CD4-positive, alpha-beta T cell treated with Interferon gamma for 1 hour (primary cell): ENCODE measurements around the gene VASN.
A peak's percentile ranks its signal among the peaks of the same experiment; 100 is the strongest.

ENCODE experiments used
- DNase-seq: peaks from one replicate; pipeline ENCODE4 v3.0.0-alpha.2; 2020

VASN gene

DNA sequence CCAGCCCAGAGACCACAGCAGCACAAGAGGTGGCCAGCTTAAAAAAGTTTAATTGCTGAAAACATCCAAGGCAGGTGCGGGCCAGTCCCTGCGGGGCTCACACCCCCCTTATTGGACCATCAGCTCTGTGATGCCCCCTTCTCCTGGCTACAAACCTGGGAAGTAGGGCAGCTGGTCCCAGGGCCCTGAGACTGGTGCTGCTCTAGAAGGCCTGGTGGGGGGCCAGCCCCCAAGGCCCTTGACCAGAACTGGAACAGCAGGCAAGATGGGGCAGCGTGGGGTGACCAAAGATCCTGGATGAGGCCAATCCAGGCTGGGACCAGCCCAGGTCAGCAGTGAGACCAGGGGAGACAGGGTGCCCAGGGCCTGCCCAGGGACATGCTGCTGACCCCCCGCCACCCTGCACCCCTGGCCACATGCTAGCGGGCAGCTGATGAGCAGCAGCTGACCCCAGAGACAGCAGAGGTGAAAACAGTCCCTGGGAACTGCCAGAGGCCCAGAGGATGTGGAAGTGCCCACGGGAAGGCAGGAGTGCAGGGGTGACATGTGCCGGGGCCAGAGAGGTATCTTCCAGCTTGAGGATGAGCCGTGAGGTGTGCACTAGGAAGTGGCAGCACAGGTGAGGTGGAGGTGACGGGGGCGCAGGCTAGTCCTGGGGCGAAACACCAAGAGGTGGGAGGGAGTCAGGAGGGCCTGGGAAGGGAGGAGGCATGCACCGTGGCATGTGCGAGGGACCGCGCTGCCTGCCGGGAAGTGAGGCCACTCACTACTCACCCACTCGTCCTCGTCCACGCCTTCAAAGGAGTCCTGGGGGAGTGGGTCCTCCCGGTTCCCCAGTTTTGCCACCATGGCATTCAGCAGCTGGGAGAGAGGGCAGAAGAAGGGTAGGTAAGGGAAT lies 16.9 kb upstream of the VASN start:
- no peak for DNase-seq

DNA sequence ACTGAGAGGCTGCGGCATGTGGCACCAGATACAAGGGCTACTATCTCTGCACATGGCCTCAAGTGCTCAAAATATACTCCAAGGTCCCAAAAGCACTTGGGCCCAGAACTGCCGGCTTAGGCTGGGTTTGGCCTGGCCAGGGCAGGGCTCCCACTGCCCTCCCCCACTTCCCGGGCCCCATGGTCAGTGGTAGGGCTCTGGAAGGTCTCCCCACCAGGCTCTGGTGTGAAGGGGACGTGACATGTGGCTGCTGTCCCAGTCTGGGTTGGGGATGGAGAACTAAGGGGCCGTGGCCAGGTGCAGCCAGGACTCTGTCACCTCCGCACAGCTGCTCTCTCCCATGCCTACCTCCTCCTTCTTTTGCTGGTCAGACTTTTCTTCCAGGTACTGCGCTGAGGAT lies 14.8 kb upstream of the VASN start:
- no peak for DNase-seq

DNA sequence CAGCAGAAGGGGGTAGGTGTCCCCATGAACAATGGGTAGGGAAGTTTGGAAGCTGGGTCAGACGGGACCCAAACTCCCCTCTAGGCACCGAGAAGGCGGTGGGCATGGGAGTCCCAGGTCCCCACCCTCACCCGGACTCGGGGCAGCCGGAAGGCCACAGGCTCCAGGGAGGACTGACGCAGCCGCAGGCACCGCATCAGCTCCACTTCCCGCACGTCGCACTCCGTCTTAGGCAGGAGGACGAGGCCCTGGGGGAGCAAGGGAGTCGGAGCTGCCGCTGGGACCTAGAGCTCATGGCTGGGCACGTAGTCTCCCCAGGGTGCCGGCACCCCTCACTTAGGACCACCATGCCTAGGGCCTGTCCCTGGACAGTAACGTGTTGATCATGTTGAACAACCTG lies 13.4 kb upstream of the VASN start:
- no peak for DNase-seq

DNA sequence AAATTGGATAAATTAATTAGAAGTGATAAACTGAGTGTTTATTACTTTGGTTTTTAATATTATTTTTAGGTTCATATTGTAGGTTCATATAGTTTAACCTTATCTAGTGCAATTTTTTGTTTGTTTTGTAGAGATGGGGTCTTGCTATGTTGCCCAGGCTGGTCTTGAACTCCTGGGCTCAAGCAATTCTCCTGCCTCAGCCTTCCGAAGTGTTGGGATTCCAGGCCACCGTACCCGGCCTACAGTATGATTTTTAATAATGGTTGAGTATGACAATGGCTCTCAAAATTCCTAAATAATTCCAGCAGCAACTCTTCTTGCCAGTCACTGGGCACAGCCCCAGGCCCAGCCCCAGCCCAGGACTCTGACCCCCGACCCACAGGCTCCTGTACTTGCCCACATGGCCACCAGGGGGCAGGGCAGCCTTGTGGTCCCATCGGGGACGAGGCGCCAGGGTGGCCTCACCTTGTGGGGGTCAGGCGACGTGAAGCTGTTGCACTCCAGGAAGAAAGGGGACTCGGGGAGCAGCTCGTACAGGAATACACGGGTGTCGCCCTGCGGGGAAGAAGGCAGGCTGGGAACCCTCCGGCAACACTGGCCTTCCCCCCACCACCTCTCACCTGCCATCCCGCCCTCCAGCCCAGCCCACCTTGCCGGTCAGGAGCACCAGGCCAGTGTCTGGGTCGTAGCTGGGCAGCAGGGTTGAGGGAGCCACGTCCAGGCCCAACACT lies 12.7 kb upstream of the VASN start:
- peak; percentile 50 for DNase-seq

DNA sequence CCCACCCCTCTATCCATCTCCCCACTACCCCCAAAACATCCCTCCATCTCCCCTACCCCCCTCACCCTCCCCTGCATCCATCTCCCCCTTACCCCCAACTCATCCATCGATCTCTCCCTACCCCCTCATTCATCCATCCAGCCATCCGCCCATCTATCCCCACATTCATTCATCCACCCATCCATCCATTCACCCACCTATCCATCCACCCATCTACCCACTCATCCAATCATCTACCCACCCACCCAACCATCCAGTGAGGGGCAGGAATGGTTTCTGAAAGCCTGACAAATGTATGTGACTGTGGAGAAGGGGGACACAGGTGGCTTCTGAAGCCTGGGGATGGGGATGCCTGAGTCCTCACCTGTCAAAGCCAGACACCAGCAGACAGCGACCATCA lies 11.7 kb upstream of the VASN start:
- DNase-seq = no peak

DNA sequence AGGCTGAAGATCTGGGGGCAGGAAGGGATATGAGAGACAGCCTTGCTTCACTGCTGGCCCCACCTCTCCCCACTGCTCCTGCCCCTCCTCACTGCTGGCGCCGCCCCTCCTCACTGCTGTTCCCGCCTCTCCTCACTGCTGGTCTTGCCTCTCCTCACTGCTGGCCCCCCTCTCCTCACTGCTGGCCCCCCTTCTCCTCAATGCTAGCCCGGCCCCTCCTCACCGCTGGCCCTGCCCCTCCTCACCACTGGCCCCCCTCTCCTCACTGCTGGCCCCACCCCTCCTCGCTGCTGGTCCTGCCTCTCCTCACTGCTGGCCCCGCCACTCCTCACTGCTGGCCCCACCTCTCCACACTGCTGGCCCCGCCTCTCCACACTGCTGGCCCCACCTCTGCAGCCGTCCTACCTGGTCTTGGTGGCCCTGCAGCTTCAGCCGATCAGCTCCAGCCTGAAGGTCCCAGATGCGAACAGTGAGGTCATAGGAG lies 11.1 kb upstream of the VASN start:
- DNase-seq = no peak

DNA sequence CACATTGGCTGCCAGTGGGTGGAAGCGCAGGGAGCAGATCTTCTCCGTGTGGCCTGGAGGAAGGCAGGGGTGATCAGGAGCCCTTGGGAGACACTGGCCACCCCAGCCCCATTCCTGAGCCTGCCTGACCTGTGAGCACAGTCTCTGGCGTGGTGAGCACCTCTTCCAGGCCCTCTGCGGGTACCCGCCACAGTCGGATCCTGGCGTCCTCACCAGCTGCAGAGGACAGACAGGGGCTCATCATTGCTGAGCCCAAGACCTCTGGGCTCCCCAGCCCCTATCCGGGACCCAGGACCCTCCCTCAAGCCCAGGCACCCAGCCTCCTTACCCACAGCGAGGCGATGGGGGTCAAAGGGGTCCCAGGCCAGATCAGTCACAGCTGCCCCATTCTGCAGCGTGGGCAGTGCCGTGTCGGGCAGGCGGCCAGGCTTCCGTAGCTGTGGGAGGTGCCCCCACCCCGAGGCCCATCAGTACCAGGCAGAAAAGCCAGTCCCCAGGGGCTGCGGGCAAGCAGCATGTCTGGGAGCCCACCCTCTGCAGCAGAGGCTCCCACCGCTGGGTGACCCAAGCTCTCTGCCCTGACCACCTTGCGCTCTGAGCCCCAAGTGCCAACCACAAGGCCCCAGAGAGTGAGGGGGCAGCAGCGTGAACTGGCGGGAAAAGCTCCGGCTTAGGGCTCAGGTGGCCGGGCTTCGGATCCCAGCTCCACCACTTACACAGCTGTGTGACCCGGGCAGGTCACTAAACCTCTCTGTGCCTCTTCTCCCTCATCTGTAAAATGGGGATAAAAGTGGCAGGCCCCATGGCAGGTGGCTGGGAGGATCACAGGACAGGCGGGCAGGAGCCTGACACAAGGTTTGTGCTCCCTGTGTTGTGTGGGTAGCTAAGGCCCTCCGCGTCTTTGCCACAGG lies 10.4 kb upstream of the VASN start:
- DNase-seq = no peak

DNA sequence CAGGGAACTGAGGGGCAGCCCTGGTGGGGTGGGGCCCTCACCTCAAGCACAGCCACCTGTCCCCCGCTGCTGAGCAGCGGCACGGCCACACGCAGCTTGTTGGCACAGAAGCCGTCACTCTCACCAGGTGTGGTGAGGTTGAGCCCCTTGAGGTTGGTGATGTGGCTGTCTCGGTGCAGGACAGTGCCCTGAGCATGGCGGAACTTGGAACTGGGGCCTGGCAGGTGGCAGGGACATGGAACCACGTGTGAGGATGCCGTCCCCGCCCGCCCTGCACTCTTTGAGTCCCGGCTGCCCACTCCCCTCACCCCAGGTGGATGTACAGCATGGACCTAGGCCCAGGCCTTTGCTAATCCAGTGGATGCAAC lies 9.7 kb upstream of the VASN start:
- no peak for DNase-seq

DNA sequence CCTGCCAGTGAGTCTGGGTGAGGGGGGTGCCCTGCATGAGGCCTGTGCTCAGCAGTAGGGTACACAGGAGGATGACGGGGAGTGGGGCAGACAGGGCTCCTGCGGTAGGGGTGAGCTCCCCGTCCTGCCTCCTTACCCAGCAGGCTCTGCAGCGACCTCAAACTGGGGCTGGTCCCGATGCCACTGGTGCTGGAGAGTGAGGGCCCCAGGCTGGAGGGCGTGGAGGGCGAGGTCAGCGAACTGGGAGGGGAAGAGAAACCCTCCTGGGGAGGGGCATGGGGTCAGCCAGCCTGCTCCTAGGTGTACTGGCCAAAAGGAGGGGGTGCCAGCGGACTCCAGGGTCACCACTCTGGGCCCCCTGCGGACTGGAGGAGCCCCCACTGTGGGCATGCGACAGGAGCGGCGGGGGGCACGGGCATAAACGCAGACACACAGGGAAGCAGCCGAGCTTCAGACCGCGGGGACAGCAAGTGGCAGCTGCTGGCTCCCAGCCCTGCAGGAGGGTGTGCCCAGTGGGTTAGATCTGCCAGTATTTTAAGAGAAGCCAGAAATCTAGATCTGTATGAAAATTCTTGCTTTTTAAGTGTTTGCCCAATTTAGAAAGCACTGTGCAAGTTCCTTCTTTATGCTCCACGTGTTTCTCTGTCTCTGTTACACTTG lies 9.0 kb upstream of the VASN start:
- no peak for DNase-seq

DNA sequence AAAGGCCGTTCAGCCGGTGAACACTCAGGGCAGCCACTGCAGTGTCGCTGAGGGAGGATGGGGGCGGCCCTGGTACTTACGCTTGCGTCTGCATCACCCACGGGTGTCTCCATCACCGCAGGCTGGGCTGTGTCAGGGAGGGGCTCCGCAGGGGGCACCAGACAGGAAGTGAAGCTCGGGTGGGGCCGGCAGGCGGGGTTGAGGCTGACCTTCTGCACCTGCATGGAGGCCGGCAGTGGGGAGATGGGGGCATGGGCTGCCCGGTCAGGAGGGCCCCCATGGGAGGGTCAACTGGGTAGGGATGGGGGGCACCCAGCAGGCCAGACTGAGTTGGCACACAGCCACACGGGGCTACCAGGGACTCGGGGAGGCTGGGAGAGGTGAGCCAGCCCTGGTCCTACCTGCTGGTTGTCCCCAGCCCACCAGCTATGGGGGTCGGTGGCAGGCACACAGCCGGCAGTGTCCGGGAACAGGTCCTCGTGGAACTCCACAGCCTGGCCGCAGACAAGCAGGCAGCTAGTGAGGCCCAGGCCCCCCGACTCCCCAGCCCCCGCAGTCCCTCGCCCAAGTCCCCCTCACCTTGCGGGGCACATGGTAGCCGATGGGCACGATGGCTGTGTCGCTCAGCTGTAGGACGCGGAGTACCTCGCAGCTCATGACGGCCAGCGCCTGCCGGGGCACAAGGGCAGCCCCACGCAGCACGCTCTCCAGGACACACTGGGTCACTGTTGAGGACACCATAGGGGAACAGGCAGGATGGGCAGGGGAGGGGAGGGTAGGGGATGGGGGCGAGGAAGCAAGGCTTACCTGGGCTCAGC lies 7.2 kb upstream of the VASN start:
- peak; percentile 17 for DNase-seq

DNA sequence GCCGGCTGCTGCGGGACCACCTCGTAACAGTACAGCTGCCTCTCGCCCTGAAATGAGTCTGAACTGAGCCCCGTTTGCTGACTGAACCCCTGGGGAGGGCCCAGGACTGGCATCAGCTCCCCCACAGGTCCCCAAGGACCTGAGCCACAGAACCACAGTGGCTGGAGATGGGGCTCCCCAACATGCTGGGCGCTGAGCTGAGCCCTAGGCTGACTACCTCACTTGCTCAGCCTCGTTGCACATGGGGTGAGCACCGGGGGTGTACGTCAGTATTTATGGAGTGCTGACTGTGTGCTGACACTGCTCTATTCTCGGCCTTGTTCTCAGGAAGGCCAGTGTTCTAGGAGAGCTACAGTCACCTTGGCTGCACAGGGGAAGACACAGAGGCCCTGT lies 6.6 kb upstream of the VASN start:
- peak; percentile 59 for DNase-seq

DNA sequence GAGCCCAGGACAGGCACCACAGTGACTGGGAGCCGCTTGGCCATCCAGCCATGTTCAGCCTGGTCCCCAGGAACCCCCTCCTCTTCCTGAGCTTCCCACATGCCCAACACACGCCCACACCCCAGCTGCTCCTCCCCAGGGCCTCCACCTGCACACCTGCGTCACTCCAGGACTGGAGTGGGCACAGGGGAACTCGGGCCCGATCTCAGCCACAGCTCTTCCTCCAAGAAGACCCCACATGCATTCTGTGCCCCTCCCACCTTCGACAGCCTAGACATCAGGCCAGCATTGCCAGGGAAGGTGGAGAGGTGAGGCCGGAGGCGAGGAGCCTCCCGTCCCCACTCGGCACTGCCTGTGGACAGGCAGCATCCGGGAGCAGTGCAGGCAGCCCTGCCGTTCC lies 6.0 kb upstream of the VASN start:
- DNase-seq = no peak

DNA sequence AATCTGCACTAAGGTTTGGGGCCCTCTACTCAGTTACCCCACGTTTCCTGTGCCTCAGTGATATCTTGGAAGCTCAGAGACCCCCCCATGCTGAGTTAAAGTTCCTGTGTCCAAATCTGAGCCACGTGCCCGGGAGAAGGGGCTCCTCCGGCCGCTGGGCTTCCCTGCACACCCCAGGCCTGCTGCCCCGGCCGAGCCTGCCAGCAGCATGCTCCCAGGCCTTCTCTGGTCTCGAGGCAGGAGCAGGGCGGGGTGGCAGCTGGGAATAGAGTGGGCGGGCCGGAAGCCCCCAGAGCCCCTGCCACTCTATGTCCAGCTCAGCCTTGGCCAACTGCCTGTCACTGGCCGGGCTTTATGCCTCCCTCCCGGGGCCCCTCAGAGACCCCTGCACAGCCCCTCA lies 5.6 kb upstream of the VASN start:
- DNase-seq = no peak

DNA sequence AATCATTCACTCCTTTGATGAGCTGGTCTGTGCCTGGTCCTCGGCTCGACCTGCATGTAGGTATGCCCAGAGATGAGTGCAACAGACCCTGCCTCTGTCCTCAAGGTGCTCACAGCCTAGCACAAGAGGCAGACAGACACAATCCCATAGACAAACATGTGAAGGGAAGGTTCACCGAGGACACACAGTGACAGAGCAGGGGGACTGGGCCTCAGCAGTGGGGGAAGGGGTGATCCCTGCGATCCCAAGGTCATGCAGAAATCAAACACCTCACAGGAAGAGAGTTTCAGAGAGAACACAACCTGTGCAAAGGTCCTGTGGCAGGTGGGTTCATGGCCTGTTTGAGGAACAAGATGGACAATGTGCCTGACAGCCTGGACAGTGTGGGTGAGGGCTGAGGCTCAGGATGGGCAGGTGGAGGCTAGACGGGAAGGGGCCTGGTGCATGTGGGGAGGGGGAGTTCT lies 4.2 kb upstream of the VASN start:
- DNase-seq = no peak

DNA sequence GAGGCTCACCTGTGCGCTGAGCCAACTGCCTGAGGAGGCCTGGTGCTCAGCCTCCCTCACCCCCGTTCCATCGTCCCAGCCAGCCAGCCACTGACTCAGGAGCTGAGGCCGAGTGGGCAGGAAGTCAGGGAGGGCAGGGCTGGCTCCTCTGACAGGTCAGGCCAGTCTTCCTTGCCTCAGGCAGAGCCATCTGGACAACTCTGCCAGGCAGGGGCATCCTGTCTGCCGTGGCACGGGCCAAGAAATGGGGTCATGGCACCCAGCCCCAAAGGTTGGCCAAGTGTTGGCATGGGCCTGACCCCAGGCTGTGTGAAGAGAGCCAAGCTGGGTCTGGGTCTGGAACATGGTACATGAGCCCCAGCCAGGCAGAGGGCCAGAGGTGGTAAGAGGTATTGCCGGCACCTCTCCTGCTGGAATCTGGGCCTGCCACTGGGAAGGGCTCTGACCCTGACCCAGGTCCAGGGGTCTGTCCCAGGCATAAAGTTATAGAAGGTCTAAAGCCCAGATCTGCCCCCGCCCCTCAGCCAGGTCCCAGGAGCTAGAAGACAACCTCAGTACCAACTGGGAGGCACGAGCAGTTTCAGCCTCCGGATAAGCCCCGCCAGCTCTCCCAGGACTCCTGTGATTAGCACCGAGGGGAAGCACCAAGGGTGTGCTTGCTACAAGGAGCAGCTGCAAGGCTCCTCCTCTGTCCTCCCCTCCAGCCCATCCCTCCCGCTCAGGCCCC lies 2.5 kb upstream of the VASN start:
- DNase-seq = no peak

DNA sequence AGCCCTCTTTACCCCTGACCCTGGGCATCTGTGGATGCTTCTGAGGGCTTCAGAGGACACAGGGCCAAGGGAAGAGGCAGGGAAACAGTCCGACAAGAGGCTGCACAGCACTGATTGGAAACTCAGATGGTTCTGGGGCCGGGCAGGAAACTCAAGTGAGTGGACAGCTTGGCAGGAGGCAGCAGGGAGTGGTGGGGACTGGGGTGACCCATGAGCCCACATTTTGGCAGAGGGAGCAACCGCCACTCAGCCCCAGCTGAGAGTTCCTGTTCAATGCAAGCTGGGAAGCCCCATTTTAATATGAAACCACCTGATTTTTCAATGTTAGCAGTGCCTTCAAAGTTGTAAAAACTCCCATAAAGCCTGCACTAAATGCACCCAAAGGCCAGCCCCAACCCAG lies 1.5 kb upstream of the VASN start:
- no peak for DNase-seq

DNA sequence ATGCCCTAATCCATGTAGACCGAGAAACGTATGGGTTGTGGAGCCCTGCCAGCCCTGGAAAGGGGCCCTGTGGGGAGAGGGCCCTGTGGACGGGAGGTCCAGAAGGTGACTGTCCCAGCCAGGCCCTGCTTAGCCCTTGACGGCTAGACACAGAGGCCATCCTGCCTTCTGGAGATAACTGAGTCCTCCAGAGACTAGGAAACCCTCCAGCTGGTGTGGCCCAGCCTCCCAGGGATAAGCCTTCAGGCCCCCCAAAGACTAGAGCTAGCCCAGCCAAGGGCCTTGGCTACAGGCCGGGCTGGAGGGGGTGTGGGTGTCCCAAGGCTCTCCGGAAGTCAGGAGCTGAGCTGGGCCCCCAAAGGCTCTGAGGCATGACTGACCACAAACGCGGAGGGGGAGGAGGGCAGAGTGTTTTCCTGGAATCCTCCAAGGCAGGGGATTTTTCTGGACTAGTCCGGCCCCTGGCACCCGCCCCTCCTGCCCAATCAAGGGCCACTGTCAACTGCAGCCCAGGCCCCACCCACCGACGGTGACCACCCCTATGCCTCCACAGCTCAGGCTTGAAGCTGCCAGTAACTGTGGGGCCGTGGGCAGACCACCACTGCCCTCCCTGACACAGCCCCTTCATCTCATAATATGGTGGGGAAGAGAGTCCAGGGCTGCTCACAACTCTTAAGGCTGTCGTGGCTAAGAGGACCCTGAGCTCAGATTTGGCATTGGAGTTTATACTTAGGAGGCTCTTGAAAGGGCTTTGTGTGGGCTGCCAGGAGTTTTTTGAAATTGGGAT lies 885 bp upstream of the VASN start:
- DNase-seq = no peak

DNA sequence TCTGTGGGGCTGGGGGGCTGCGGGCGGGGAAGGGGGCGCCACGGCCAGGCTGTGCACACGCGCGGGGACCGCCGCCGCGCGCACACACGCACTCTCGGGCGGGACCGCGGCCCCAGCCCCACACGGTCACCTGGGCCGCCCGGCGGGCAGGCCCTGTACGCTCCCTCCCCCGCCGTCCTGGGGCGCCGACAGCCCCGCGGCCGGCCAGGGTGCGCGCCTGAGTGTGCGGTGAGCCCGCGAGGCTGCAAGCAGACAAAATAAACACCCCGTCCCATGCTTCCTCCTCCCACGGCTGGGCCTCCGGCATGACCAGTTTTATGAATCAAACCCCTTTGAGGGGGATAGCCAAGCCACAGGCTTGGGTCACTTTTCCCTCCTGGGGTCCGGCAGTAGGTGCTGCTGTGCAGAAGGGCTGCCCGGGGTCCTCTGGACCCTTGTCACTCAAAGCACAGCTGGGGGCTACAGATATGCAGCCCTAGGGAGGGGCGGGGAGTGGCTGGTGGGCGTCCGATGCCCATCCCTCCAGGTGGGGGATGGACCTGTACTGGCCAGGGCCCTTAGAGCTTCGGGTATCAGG lies 441 bp downstream of the VASN start:
- no peak for DNase-seq

DNA sequence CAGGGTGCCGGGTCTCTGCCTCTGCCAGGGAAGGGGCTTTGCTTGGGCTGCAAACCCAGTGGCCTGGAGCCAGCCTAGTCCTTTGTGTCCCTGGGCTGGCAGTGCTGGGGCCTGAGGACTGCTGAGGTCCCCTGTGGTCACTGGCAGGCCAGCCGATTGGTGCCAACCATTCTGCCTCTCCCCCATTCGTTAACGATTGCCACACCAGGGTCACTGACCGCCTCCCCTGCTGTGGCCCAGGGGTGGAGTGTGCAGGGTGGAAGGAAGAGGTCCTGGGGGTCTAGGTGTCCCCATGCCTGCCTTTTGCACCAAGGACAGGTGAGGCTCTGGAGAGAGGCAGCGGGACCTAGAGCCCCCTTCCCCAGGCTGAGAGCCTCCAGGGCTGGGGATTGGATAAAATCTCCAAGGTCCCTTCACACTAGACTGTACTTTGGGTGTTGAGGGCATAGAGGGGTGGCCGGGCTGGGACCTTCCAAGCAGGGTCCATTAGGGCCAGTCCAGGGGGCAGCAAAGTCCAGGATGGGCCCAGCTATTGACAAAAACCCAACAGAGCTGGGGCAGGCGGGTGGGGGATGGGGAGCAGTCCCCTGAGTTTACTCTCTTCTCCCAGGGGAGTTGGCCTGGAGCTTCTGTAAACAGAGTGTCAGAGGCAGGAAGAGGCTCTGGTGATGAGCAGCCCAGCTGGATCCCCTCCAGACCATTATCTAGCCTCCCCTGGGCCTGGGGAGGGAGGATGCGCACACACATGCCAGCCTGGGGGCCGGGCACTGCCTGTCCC lies 1.1 kb downstream of the VASN start:
- DNase-seq = no peak
